Anterior cingulate cortex (tissue), 58 donors: ENCODE results near the gene ZNF467.
A peak's percentile ranks its signal among the peaks of the same experiment; 100 is the strongest.

Experiments
- DNase-seq, 58 donors: peaks; one replicate each; lab custom pipeline; 2025; lab: John Stamatoyannopoulos, UW

ZNF467 gene

DNA sequence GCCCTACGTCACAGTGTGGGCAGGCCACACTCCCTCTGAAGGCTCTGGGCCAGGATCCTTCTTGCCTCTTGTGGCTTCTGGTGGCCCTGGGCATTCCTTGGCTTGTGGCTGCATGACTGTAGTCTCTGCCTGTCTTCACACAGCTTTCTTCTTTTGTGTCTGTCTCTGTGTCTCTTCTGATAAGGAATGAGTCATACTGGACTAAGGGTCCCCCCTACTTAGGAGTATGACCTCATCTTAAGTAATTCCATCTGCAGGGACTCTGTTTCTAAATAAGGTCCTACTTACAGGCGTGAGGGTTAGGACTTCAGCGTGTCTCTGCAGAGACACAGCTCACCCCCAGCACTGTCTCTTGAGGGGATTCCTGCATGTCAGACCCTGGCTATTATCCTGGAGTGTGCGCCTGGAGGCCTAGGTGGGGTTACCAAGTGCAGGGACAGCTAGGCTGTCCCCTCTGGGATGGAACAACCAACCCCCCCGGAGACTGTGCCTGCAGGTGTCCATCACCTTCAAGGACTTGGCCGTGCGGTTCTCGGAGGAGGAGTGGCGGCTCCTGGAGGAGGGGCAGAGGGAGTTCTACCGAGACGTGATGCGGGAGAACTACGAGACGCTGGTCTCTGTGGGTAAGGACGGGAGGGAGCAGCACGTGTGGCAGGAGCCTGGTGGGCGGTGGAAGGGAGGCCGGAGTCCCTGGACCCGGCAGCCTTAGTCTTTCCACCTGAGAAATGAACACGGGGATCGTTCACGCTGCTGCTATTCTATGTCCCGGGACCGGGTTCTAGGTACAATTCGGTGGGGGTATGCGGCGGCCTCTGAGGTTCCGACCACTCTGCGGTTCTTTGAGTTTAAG is 54.1 kb downstream of the ZNF467 start:
- DNase-seq, result no peak

DNA sequence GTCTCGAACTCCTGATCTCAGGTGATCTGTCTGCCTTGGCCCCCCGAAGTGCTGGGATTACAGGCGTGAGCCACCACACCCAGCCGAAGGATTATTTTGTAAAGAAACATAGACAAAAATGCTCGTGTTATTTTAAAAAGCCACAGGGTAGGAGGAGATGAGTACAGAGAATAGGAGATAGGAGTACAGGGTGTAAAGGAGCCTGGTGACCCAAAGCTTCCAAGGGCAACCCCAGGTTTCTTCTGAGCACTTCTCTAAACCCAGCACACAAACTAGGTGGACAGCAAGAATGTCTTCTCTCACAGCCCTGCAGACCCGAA is 54.7 kb downstream of the ZNF467 start:
- DNase-seq, result no peak

DNA sequence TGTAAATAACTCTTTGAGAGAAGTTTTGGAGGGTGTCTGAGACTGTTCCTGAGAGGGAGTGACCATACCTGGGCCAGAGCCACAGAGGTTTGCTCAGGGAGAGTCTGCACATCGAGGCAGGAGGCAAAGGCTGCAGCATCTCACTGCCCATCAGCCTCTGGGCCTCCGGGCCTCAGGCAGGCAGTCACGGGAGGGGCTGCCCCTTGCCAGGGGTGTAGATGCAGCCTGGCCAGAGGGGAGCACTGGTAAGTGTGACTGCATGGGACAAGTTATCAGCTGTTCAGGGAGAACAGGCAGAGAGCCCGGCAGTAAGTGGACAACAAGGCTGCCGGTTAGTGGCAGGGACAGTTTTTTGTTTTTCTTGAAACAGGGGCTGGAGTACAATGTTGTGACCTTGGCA is 55.9 kb downstream of the ZNF467 start:
- DNase-seq, result no peak

DNA sequence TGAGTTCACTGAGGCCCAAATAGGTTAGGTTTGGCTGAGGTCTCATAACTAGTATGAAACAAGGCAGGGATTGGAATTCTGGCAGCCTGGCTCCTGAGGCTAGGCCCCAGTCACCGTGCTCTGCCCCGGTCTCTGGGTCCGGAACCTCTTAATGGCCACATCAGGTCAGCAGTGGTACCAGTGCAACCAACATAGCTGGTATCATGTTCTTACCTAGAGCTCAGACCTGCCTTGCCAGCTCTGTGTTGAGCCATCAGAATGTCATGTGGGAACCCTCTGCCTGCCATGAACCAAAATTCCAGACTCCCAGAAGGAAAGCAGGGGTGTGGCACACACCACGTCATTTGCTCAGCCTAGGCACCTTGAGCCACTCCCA is 56.5 kb downstream of the ZNF467 start:
- no peak for DNase-seq

DNA sequence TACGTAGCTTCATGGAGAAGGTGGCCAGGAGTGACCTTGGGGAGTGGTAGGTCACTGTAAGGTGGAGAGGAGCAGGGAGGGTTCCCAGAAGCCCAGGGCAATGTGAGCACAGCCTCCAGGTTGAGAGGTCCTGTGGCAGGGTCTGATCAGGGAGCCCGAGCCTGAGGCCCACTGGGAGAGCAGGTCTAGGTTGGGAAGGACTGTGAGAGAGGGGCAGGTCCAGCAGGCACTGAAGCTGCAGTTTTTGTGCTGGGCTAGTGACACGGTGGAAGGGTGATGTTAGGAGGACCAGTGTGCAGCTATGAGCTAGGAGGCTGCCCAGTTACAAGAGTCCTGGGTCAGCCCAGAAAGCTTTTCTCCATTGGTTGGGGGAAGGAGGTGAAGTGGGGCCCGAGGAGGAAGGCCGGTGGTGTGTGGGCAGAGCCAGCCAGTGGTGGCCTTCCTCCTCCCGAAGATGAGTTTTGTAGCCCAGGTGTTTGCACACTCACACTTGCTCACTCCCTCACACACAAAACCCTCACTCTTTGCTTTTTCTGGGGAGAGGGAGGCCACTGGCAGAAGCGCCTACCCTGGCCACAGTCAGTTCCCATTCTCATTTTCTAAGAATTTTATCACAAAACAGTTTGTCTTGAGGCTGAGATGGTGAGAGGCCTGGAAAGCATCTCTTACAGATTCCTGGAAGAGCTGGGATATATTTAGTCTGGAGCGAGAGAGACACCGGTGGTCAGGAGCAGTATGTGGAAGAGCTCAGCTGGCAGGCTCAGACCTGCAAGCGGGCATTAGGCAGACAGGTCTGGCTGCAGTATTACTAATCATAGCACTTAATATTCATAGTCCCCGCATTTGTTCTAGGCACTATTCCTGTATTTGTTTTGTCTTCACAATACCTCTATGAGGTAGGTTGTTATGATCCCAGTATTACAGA is 57.1 kb downstream of the ZNF467 start:
- DNase-seq, result no peak

DNA sequence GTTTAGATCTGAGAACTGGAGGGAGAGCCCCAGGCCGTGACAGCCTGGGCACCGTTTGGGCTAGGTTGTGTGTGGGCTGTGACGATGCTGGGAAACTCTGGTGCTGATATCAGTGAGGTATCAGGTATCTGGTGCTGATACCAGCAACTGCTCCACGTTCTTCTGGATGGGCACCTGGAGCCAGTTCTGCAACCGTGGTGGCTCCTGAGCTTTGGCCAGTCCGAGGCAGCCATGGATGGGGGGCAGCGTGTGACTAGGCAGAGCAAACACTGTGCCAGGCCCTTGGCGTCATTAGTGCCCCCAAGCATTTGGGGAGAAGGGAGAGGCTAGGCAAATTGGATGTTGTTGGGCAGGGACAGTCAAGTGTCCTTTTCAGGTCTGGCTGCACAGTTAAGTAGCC is 57.9 kb downstream of the ZNF467 start:
- no peak for DNase-seq

DNA sequence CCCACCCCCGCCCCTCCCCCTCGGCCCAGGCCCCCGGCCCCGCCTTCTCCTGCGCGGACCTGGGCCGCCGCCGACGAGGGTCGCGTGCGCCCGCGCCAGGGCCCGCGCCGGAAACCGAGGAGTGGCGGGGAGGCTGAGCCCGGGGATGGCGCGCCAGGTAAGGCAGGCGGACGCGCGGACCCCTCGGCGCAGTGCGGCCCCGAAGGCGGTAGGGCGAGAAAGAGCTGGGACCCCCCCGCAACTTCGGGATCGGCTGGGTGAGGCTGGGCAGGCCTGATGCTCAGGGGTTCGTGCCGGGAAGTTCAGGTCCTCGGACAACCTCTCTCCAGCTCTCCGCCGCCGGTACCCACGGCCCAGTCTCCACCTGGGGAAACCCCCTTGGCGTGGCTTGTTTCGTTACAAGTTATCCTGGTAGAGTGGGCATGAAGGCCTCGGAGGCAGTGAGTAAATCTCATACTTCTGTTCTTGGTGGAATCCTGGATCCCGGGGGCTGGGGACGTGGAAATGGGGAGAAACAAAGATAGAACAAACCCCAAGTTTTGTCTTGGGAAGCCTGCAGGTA is 58.4 kb downstream of the ZNF467 start:
- DNase-seq, result peak in 7 of 58 donors; percentile 41 to 69 (median 64)
